HepG2 (cell line): ENCODE data around the gene ODC1. TPM values are rescaled to one million over a fixed set of nuclear protein-coding genes. Genes with fewer than 3 reads are reported as not detected.

Source experiments
- polyA plus RNA-seq, 8 experiments: library from polyadenylated mRNA; depleted of rRNA in 3 of 8; stranded (reverse) in 7 of 8; unstranded in 1 of 8; fragments of >200 nt; fragmentation: Illumina TruSeq in 4 of 8; extraction: Trizol in 4 of 8; gene quantifications; 2 replicates each; pipeline versions ENCODE4 v1.2.1 to v1.2.3, GENCODE V29; 2011 to 2016; ENCODE audit warnings: low read depth in 4 of 8, missing spikeins in 1 of 8, mixed read lengths in 1 of 8; ENCODE audit not compliant: insufficient read depth in 1 of 8
- small RNA-seq, 3 experiments: library from RNA; depleted of rRNA; stranded (forward); fragments of <200 nt; gene quantifications; one replicate each; pipeline ENCODE3, GENCODE V24; 2012; ENCODE audit warnings: low read depth in 2 of 3, low replicate concordance in 1 of 3; ENCODE audit not compliant: insufficient read length in 3 of 3, insufficient read depth in 2 of 3
- total RNA-seq, 5 experiments: library from RNA; depleted of rRNA; stranded (reverse); fragments of >200 nt; fragmentation: Illumina TruSeq; extraction: Trizol; gene quantifications; 2 replicates each; pipeline ENCODE4 v1.2.3, GENCODE V29; 2016; ENCODE audit warnings: low read depth in 1 of 5

ODC1 gene
- total and polyA plus RNA-seq, 2 of the 13 experiments (the other 11 are each of a cell fraction or from before 2014, with no cell fraction given), result 142 to 371 TPM

Small RNAs within 50 kb of the gene (small RNA-seq; reads per million reads assigned to genes)
- 0.33 to 7.7 (median 6.2) reads per million in 3 experiments for gene SNORA80B

Other genes starting within 250 kb of the ODC1 start
- gene HPCAL1, start 145.4 kb downstream of the ODC1 start, total RNA-seq (2016; rRNA removed; fragmentation: Illumina TruSeq; extraction: Trizol), result 23.3 and 29.9 TPM in 2 replicates
- 29.5 and 38.6 TPM in 2 replicates for gene HPCAL1, start 145.4 kb downstream of the ODC1 start, polyA plus RNA-seq (2011; rRNA removed)
- gene NOL10, start 241.6 kb upstream of the ODC1 start, total RNA-seq (2016; rRNA removed; fragmentation: Illumina TruSeq; extraction: Trizol), result 63.0 and 93.7 TPM in 2 replicates
- 20.1 and 23.0 TPM in 2 replicates for gene NOL10, start 241.6 kb upstream of the ODC1 start, polyA plus RNA-seq (2011; rRNA removed)